ENCODE measurements around the gene GPAT3. TPM values are rescaled to one million over a fixed set of nuclear protein-coding genes. Genes with fewer than 3 reads are reported as not detected.

Gene GPAT3
- total RNA-seq, 1 experiment from 2014 or later = 4.4 TPM

GRCh38 chr4:83527671-83528070, 8.2 kb upstream of the GPAT3 start:
- intact Hi-C loops (cut with micrococcal nuclease; ENCODE audit: unreplicated experiment) = no loop called here
- DNase-seq = no peak
- Mint-ChIP-seq H3K4me3 (ENCODE audit: low read depth, unreplicated experiment) (no peak overlapping the region), H3K36me3 (ENCODE audit: insufficient read depth, unreplicated experiment) (no peaks in the 10 kb centered on the region), H3K27ac (ENCODE audit: unreplicated experiment) (no peak overlapping the region), H3K4me1 (ENCODE audit: low read depth, unreplicated experiment) (no peaks in the 10 kb centered on the region), H3K9me3 (ENCODE audit: low read depth, unreplicated experiment) (no peaks in the 10 kb centered on the region), H3K27me3 (ENCODE audit: unreplicated experiment) (no peaks in the 10 kb centered on the region)
- CTCF ChIA-PET = no interaction called here
- TF ChIP-seq CTCF (IDR thresholded peaks at IDR 0.05; ENCODE audit: unreplicated experiment) = no peak
- BruUV-seq (replicated peaks) = no TSS peak

GRCh38 chr4:83536362-83537272, 709 bp downstream of the GPAT3 start:
- H3K4me3 Mint-ChIP-seq (ENCODE audit: low read depth, unreplicated experiment) = peak overlapping the region; percentile 91
- intact Hi-C loops (cut with micrococcal nuclease; ENCODE audit: unreplicated experiment) = no loop called here
- H3K9me3 Mint-ChIP-seq (ENCODE audit: low read depth, unreplicated experiment) = no peaks in the 10 kb centered on the region
- no peak for DNase-seq
- H3K4me1 Mint-ChIP-seq (ENCODE audit: low read depth, unreplicated experiment) = peaks cover 9% of the 10 kb centered on the region
- TF ChIP-seq CTCF (IDR thresholded peaks at IDR 0.05; ENCODE audit: unreplicated experiment) = no peak
- CTCF ChIA-PET = interaction anchor here (0.7 kb wide), 1 partner anchor 11 kb away, joined by 7 read pairs; no protein-coding TSS in a partner anchor
- no peak overlapping the region for H3K27ac Mint-ChIP-seq (ENCODE audit: unreplicated experiment)
- peaks cover 21% of the 10 kb centered on the region for H3K36me3 Mint-ChIP-seq (ENCODE audit: insufficient read depth, unreplicated experiment)
- no TSS peak for BruUV-seq (replicated peaks)
- no peaks in the 10 kb centered on the region for H3K27me3 Mint-ChIP-seq (ENCODE audit: unreplicated experiment)

- Mint-ChIP-seq H3K9me3 (ENCODE audit: low read depth, unreplicated experiment) (no peaks in the 10 kb centered on the region), H3K4me3 (ENCODE audit: low read depth, unreplicated experiment) (no peak overlapping the region), H3K36me3 (ENCODE audit: insufficient read depth, unreplicated experiment) (peaks cover under 1% of the 10 kb centered on the region), H3K27ac (ENCODE audit: unreplicated experiment) (no peak overlapping the region), H3K4me1 (ENCODE audit: low read depth, unreplicated experiment) (peaks cover 28% of the 10 kb centered on the region), H3K27me3 (ENCODE audit: unreplicated experiment) (no peaks in the 10 kb centered on the region)
- DNase-seq = no peak
- intact Hi-C loops (cut with micrococcal nuclease; ENCODE audit: unreplicated experiment) = no loop called here
- no peak for TF ChIP-seq CTCF (IDR thresholded peaks at IDR 0.05; ENCODE audit: unreplicated experiment)
- no TSS peak for BruUV-seq (replicated peaks)
- CTCF ChIA-PET = no interaction called here
Measured at GRCh38 chr4:83542225-83542624, 6.3 kb downstream of the GPAT3 start.

- TF ChIP-seq CTCF (IDR thresholded peaks at IDR 0.05; ENCODE audit: unreplicated experiment) = no peak
- Mint-ChIP-seq H3K4me1 (ENCODE audit: low read depth, unreplicated experiment) (peaks cover 47% of the 10 kb centered on the region), H3K4me3 (ENCODE audit: low read depth, unreplicated experiment) (no peak overlapping the region), H3K27me3 (ENCODE audit: unreplicated experiment) (no peaks in the 10 kb centered on the region), H3K9me3 (ENCODE audit: low read depth, unreplicated experiment) (no peaks in the 10 kb centered on the region), H3K27ac (ENCODE audit: unreplicated experiment) (peak overlapping the region; percentile 64), H3K36me3 (ENCODE audit: insufficient read depth, unreplicated experiment) (peaks cover 10% of the 10 kb centered on the region)
- no peak for DNase-seq
- intact Hi-C loops (cut with micrococcal nuclease; ENCODE audit: unreplicated experiment) = no loop called here
- CTCF ChIA-PET = interaction anchor here (1.8 kb wide), 1 partner anchor 10 kb away, joined by 7 read pairs; no protein-coding TSS in a partner anchor
- no TSS peak for BruUV-seq (replicated peaks)
Measured at GRCh38 chr4:83546786-83547185, 10.9 kb downstream of the GPAT3 start.
